ENCODE measurements around the gene GRK5. TPM values are rescaled to one million over a fixed set of nuclear protein-coding genes. Genes with fewer than 3 reads are reported as not detected.
"Not testable (repeated sequence)": the region's sequence is repeated elsewhere in the genome, so short reads cannot be mapped to it uniquely, and the experiment has no call there.

GRK5 gene
- total RNA-seq, 2 experiments from 2014 or later = 21.2 to 24.8 TPM

GRCh38 chr10:119222537-119222936, 15.2 kb downstream of the GRK5 start:
- intact Hi-C loops (cut with DNase I, micrococcal nuclease) = no loop called here
- Mint-ChIP-seq H3K27ac (no peak overlapping the region), H3K4me1 (peaks cover 27% of the 10 kb centered on the region), H3K4me3 (no peak overlapping the region), H3K36me3 (ENCODE audit: low read depth) (no peaks in the 10 kb centered on the region), H3K27me3 (no peaks in the 10 kb centered on the region), H3K9me3 (ENCODE audit: low read depth) (no peaks in the 10 kb centered on the region)
- DNase-seq = no peak
- no peak for ATAC-seq
- POLR2A ChIA-PET = no interaction called here
- CTCF ChIA-PET = interaction anchor here (0.8 to 3.0 kb wide), 4 partner anchors 11 to 19 kb away, joined by 4 to 10 read pairs (median 4); partner anchors contain the start of gene GRK5

DNA sequence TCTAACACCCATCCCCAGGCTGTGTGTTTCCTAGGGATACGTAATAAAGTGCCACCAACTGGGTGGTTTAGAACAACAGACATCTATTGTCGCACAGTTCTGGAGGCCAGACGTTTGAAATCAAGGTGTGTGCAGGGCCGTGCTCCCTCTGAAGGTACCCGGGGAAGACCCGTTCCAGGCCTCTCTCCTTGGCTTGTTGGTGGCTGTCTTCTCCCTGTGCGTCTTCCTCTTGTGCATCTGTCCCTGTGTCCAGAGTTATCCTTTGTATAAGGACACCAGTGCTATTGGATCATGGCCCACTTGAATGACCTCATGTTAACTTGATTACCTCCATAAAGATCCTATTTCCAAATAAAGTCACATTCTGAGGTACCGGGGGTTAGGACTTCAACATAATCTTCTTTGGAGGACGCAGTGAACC, 15.6 kb downstream of the GRK5 start:
- H3K4me1 Mint-ChIP-seq = peaks cover 27% of the 10 kb centered on the region
- H3K27ac Mint-ChIP-seq = no peak overlapping the region
- POLR2A ChIA-PET = no interaction called here
- intact Hi-C loops (cut with DNase I, micrococcal nuclease) = no loop called here
- no peak overlapping the region for H3K4me3 Mint-ChIP-seq
- ATAC-seq = no peak
- no peaks in the 10 kb centered on the region for H3K36me3 Mint-ChIP-seq (ENCODE audit: low read depth)
- CTCF ChIA-PET = interaction anchor here (0.8 to 3.0 kb wide), 3 partner anchors 10 to 18 kb away, joined by 4 to 10 read pairs (median 5); partner anchors contain the start of gene GRK5
- DNase-seq = no peak
- H3K27me3 Mint-ChIP-seq = no peaks in the 10 kb centered on the region
- no peaks in the 10 kb centered on the region for H3K9me3 Mint-ChIP-seq (ENCODE audit: low read depth)

GRCh38 chr10:119225083-119225658, 17.8 kb downstream of the GRK5 start:
- H3K4me1 Mint-ChIP-seq = peaks cover 26% of the 10 kb centered on the region
- POLR2A ChIA-PET = no interaction called here
- no peak overlapping the region for H3K27ac Mint-ChIP-seq
- intact Hi-C loops (cut with DNase I, micrococcal nuclease) = no loop called here
- no peak for ATAC-seq
- no peaks in the 10 kb centered on the region for H3K27me3 Mint-ChIP-seq
- H3K9me3 Mint-ChIP-seq (ENCODE audit: low read depth) = peaks cover under 1% of the 10 kb centered on the region
- no peak overlapping the region for H3K4me3 Mint-ChIP-seq
- peaks cover 1% of the 10 kb centered on the region for H3K36me3 Mint-ChIP-seq (ENCODE audit: low read depth)
- no peak for DNase-seq
- CTCF ChIA-PET = no interaction called here

- CTCF ChIA-PET = interaction anchor here (0.9 kb wide), 1 partner anchor 18 kb away, joined by 3 read pairs; no protein-coding TSS in a partner anchor
- Mint-ChIP-seq H3K4me1 (peaks cover 22% of the 10 kb centered on the region), H3K9me3 (ENCODE audit: low read depth) (peaks cover 18% of the 10 kb centered on the region), H3K36me3 (ENCODE audit: low read depth) (peaks cover 18% of the 10 kb centered on the region), H3K27me3 (no peaks in the 10 kb centered on the region), H3K4me3 (no peak overlapping the region), H3K27ac (no peak overlapping the region)
- DNase-seq (no peak), ATAC-seq (no peak)
- POLR2A ChIA-PET = no interaction called here
- intact Hi-C loops (cut with DNase I, micrococcal nuclease) = no loop called here
Measured at GRCh38 chr10:119227825-119228224, 20.5 kb downstream of the GRK5 start.

DNA sequence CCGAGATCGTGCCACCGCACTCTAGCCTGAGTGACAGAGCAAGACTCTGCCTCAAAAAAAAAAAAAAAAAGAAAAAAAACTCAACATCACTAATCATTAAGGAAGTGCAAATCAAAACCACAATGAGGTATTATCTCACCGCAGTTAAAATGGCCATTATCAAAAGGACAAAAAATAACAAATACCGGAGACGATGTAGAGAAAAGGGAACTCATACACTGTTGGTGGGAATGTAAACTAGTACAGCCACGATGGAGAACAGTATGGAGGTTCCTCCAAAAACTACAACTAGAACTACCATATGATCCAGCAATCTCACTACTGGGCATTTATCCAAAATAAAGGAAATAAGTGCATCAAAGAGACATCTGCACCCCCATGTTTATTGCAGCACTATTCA, 24.3 kb downstream of the GRK5 start:
- intact Hi-C loops (cut with DNase I, micrococcal nuclease) = loop anchor here in 1 of 2 experiments (2.0 kb wide), 1 partner anchor 23 kb away; no protein-coding TSS in a partner anchor
- no peak for ATAC-seq

DNA sequence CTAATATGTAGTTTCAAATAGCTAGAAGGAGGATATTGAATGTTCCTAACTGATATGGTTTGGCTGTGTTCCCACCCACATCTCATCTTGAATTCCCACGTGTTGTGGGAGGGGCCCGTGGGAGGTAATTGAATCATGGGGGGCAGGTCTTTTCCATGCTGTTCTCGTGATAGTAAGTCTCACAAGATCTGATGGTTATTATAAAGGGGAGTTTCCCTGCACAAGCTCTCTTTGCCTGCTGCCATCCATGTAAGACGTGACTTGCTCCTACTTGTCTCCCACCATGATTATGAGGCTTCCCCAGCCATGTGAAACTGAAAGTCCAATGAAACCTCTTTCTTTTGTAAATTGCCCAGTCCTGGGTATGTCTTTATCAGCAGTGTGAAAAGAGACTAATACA, 25.1 kb downstream of the GRK5 start:
- peaks cover 48% of the 10 kb centered on the region for H3K4me1 Mint-ChIP-seq
- peaks cover 19% of the 10 kb centered on the region for H3K9me3 Mint-ChIP-seq (ENCODE audit: low read depth)
- intact Hi-C loops (cut with DNase I, micrococcal nuclease) = loop anchor here in 1 of 2 experiments (2.0 kb wide), 1 partner anchor 24 kb away; no protein-coding TSS in a partner anchor
- peak; percentile 56 for DNase-seq
- H3K27ac Mint-ChIP-seq = peak overlapping the region; percentile 86
- ChIA-PET POLR2A (interaction anchor here (0.7 to 0.8 kb wide), 3 partner anchors 25 to 597 kb away, joined by 3 to 5 read pairs (median 3); partner anchors contain the start of gene GRK5), CTCF (interaction anchor here (0.6 to 1.2 kb wide), 6 partner anchors 9 to 235 kb away, joined by 3 to 5 read pairs (median 4); partner anchors contain the start of gene GRK5)
- H3K36me3 Mint-ChIP-seq (ENCODE audit: low read depth) = peaks cover 22% of the 10 kb centered on the region
- H3K27me3 Mint-ChIP-seq, H3K4me3 Mint-ChIP-seq, ATAC-seq: not testable (repeated sequence)

More for the DNA sequence above, 24.3 kb downstream of the GRK5 start:
- Mint-ChIP-seq H3K4me1 (peaks cover 40% of the 10 kb centered on the region), H3K4me3 (no peak overlapping the region), H3K36me3 (ENCODE audit: low read depth) (peaks cover 22% of the 10 kb centered on the region), H3K27me3 (no peaks in the 10 kb centered on the region), H3K27ac (peak overlapping the region; percentile 40), H3K9me3 (ENCODE audit: low read depth) (peaks cover 19% of the 10 kb centered on the region)
- ChIA-PET CTCF (interaction anchor here (1.1 to 1.2 kb wide), 4 partner anchors 8 to 24 kb away, joined by 3 to 5 read pairs (median 4); partner anchors contain the start of gene GRK5), POLR2A (interaction anchor here (0.7 kb wide), 1 partner anchor 24 kb away, joined by 3 read pairs; the partner anchor contains the start of gene GRK5)
- DNase-seq = no peak

DNA sequence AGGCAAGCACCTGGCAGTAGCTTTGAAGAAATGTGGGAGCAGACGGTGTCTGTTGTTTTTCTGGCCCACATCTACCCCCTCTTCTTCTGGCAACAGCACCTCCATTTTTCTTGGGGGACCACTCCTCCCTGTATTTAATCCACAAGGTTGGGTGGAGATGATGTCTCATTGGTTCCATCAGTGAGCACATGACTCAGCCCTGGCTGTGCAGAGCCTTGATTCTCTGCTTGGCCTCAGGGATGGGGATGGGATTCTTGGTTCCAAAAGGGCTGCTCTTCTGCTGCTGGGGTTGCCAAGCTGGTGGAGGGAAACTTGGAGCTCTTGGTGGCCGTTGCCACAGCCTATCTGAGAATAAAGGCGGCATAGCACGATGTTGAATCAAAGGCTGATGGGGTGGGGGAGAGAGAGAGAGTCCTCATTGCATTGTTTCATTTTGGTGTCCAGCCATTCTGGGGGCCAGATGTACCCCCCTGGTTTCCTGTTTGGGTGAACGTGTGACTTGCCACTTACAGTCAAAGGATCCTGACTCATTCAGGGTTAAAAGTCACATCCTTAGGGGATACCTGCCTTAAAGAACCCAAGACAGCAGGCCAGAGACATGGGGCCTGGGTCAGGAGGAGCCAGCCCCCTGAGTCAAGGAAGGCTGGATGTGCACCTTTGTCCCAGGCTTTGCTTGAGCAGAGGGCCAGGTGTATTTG, 25.9 kb downstream of the GRK5 start:
- Mint-ChIP-seq H3K27ac (peak overlapping the region; percentile 86), H3K4me1 (peaks cover 56% of the 10 kb centered on the region), H3K9me3 (ENCODE audit: low read depth) (peaks cover 19% of the 10 kb centered on the region), H3K4me3 (no peak overlapping the region), H3K36me3 (ENCODE audit: low read depth) (peaks cover 22% of the 10 kb centered on the region), H3K27me3 (no peaks in the 10 kb centered on the region)
- POLR2A ChIA-PET = interaction anchor here (0.8 kb wide), 1 partner anchor 83 kb away, joined by 5 read pairs; no protein-coding TSS in a partner anchor
- peak; percentile 42 for DNase-seq
- CTCF ChIA-PET = interaction anchor here (0.6 to 2.1 kb wide), 6 partner anchors 11 to 170 kb away, joined by 3 to 9 read pairs (median 3); partner anchors contain the start of gene GRK5
- peak; percentile 69 for ATAC-seq
- intact Hi-C loops (cut with DNase I, micrococcal nuclease) = loop anchor here in 1 of 2 experiments (2.0 kb wide), 1 partner anchor 24 kb away; no protein-coding TSS in a partner anchor

- intact Hi-C loops (cut with DNase I, micrococcal nuclease) = loop anchor here in 1 of 2 experiments (2.0 kb wide), 1 partner anchor 25 kb away; no protein-coding TSS in a partner anchor
- ATAC-seq = no peak
- DNase-seq = no peak
- ChIA-PET POLR2A (no interaction called here), CTCF (interaction anchor here (0.6 to 2.1 kb wide), 7 partner anchors 12 to 585 kb away, joined by 3 to 9 read pairs (median 3); no protein-coding TSS in a partner anchor)
- H3K36me3 Mint-ChIP-seq (ENCODE audit: low read depth) = peaks cover 22% of the 10 kb centered on the region
- H3K27me3 Mint-ChIP-seq = no peaks in the 10 kb centered on the region
- peak overlapping the region; percentile 86 for H3K27ac Mint-ChIP-seq
- peaks cover 61% of the 10 kb centered on the region for H3K4me1 Mint-ChIP-seq
- H3K9me3 Mint-ChIP-seq (ENCODE audit: low read depth) = peaks cover 19% of the 10 kb centered on the region
- no peak overlapping the region for H3K4me3 Mint-ChIP-seq
Measured at GRCh38 chr10:119233821-119234220, 26.4 kb downstream of the GRK5 start.

DNA sequence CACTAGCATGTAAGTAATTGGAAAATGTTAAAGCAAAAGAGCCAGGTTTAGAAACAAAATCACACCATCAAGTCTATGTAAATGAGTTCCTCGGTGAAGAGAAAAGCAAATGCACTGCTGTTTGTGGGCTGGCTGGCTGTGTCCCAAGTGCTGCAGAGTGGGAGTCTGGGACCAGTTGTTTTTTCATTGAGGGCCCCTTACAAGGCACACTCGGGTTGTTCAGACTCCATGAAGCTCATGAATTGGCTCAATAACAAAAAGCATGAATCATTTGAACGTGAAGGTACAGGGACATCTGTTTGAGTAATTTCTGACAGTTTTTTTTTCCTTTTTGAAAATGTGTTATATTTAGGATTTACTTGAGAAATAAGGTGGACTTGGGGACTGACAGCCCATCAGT, 28.0 kb downstream of the GRK5 start:
- CTCF ChIA-PET = no interaction called here

GRCh38 chr10:119237722-119238436, 30.5 kb downstream of the GRK5 start:
- H3K36me3 Mint-ChIP-seq (ENCODE audit: low read depth) = peaks cover 6% of the 10 kb centered on the region
- ChIA-PET POLR2A (no interaction called here), CTCF (interaction anchor here (1.0 kb wide), 1 partner anchor 9 kb away, joined by 3 read pairs; no protein-coding TSS in a partner anchor)
- H3K9me3 Mint-ChIP-seq (ENCODE audit: low read depth) = peaks cover 3% of the 10 kb centered on the region
- peak; percentile 16 for ATAC-seq
- DNase-seq = no peak
- intact Hi-C loops (cut with DNase I, micrococcal nuclease) = no loop called here
- peak overlapping the region; percentile 76 for H3K27ac Mint-ChIP-seq
- no peak overlapping the region for H3K4me3 Mint-ChIP-seq
- no peaks in the 10 kb centered on the region for H3K27me3 Mint-ChIP-seq
- H3K4me1 Mint-ChIP-seq = peaks cover 57% of the 10 kb centered on the region

More for the DNA sequence above, 28.0 kb downstream of the GRK5 start:
- peaks cover 59% of the 10 kb centered on the region for H3K4me1 Mint-ChIP-seq
- peaks cover 22% of the 10 kb centered on the region for H3K36me3 Mint-ChIP-seq (ENCODE audit: low read depth)
- ATAC-seq (peak; percentile 59), DNase-seq (peak; percentile 51)
- H3K27ac Mint-ChIP-seq = peak overlapping the region; percentile 62
- H3K27me3 Mint-ChIP-seq = no peaks in the 10 kb centered on the region
- peaks cover 19% of the 10 kb centered on the region for H3K9me3 Mint-ChIP-seq (ENCODE audit: low read depth)
- POLR2A ChIA-PET = interaction anchor here (0.9 kb wide), 2 partner anchors 36 to 116 kb away, joined by 3 read pairs; no protein-coding TSS in a partner anchor
- intact Hi-C loops (cut with DNase I, micrococcal nuclease) = no loop called here
- no peak overlapping the region for H3K4me3 Mint-ChIP-seq

GRCh38 chr10:119238577-119238976, 31.2 kb downstream of the GRK5 start:
- ChIA-PET CTCF (interaction anchor here (0.7 to 1.1 kb wide), 5 partner anchors 8 to 508 kb away, joined by 3 to 4 read pairs (median 3); no protein-coding TSS in a partner anchor), POLR2A (no interaction called here)
- DNase-seq (no peak), ATAC-seq (no peak)
- H3K27ac Mint-ChIP-seq = peak overlapping the region; percentile 76
- H3K4me1 Mint-ChIP-seq = peaks cover 50% of the 10 kb centered on the region
- peaks cover 2% of the 10 kb centered on the region for H3K36me3 Mint-ChIP-seq (ENCODE audit: low read depth)
- H3K9me3 Mint-ChIP-seq (ENCODE audit: low read depth) = peaks cover 2% of the 10 kb centered on the region
- intact Hi-C loops (cut with DNase I, micrococcal nuclease) = no loop called here
- no peak overlapping the region for H3K4me3 Mint-ChIP-seq
- no peaks in the 10 kb centered on the region for H3K27me3 Mint-ChIP-seq

All from activated CD4-positive, alpha-beta T cell treated with anti-CD3 and anti-CD28 coated beads for 36 hours (primary cell).